Smooth muscle cell of the brain vasculature (primary cell): ENCODE measurements around the gene PRSS56.

Source experiments
- DNase-seq: peaks from one replicate; pipeline ENCODE4 v3.0.0-alpha.2; 2012; ENCODE audit warnings: low read depth, low spot score

Gene PRSS56

GRCh38 chr2:232486558-232487384 lies 33.4 kb upstream of the PRSS56 start:
- no peak for DNase-seq

- no peak for DNase-seq
These were observed 32.6 kb upstream of the PRSS56 start, which contains the start of gene ECEL1 for GRCh38 chr2:232487385-232488096. TSS of gene ECEL1 (minus strand) at chr2:232487834. CDS start at chr2:232486653, 1,181 bp downstream.

- DNase-seq = no peak
These were observed 32.0 kb upstream of the PRSS56 start for GRCh38 chr2:232488097-232488711.

GRCh38 chr2:232488721-232489300 lies 31.4 kb upstream of the PRSS56 start:
- DNase-seq = no peak

- DNase-seq = no peak
These were observed 30.5 kb upstream of the PRSS56 start for GRCh38 chr2:232489516-232490220.

GRCh38 chr2:232490221-232491138 lies 29.7 kb upstream of the PRSS56 start:
- no peak for DNase-seq

GRCh38 chr2:232491139-232491780 lies 28.9 kb upstream of the PRSS56 start:
- DNase-seq = no peak

- no peak for DNase-seq
These were observed 27.8 kb upstream of the PRSS56 start for GRCh38 chr2:232492236-232492848.

GRCh38 chr2:232492963-232493700 lies 27.1 kb upstream of the PRSS56 start:
- no peak for DNase-seq

GRCh38 chr2:232493701-232494474 lies 26.3 kb upstream of the PRSS56 start:
- no peak for DNase-seq

- DNase-seq = no peak
These were observed 25.6 kb upstream of the PRSS56 start for GRCh38 chr2:232494542-232494941.

GRCh38 chr2:232495292-232495691 lies 24.9 kb upstream of the PRSS56 start:
- DNase-seq = no peak

GRCh38 chr2:232496501-232497270 lies 23.5 kb upstream of the PRSS56 start:
- DNase-seq = no peak

- DNase-seq = no peak
These were observed 22.8 kb upstream of the PRSS56 start for GRCh38 chr2:232497348-232497747.

- DNase-seq = no peak
These were observed 21.7 kb upstream of the PRSS56 start for GRCh38 chr2:232498452-232498851.

- no peak for DNase-seq
These were observed 18.8 kb upstream of the PRSS56 start for GRCh38 chr2:232501331-232501771.

- DNase-seq = no peak
These were observed 18.3 kb upstream of the PRSS56 start for GRCh38 chr2:232501794-232502390.
